Measurements from ENCODE around the gene MOB3C.

GRCh38 chr1:46637444-46638083, 21.0 kb upstream of the MOB3C start:
- no peak for TF ChIP-seq TAF1 (IDR thresholded peaks at IDR 0.05; ENCODE audit: borderline replicate concordance, low read depth, low read length)
- TF ChIP-seq POLR2AphosphoS5 (IDR thresholded peaks at IDR 0.05; ENCODE audit: low read depth, low read length) = no peak
